HepG2 (cell line): ENCODE measurements around the gene USP28. TPM values are rescaled to one million over a fixed set of nuclear protein-coding genes. Genes with fewer than 3 reads are reported as not detected.
"Not testable (repeated sequence)": the region's sequence is repeated elsewhere in the genome, so short reads cannot be mapped to it uniquely, and the experiment has no call there.

Source experiments
- ATAC-seq: fragments of 200-7000 bp; cut with Tn5 transposase; 3 replicates; pipeline ENCODE4 v1.9.1; 2020; ENCODE audit warnings: mild to moderate bottlenecking, moderate library complexity
- BruUV-seq: library from RNA; stranded (reverse); fragments of 400-500 nt; replicated peaks from 2 replicates; lab custom pipeline; 2021; lab: Mats Ljungman, UMichigan
- CTCF ChIA-PET: fragments of 300-600 bp; formaldehyde crosslinking; extraction: SDS; loops from one replicate; lab custom pipeline; 2021; ENCODE audit warnings: low total read pairs, inconsistent platforms, low intra/inter-chr PET ratio; lab: Yijun Ruan, JAX
- POLR2A ChIA-PET: fragments of 350-600 bp; sonication (Branson Sonifier 250); formaldehyde crosslinking; loops from one replicate; lab custom pipeline; 2020; ENCODE audit warnings: antibody characterized with exemption, inconsistent platforms; lab: Yijun Ruan, JAX
- DNase-seq: peaks from one replicate; pipeline ENCODE4 v3.0.0-alpha.2; 2015; ENCODE audit warnings: low spot score
- FAIRE-seq: peaks from 3 replicates; lab custom pipeline; 2011; peaks lifted over from hg19 to GRCh38; lab: Jason Lieb, UNC
- H2AFZ ChIP-seq: one replicate; pipeline ENCODE4 v1.6.1; 2011; ENCODE audit warnings: low read length, inconsistent platforms
- H3K27ac ChIP-seq: fragments of 300-600 bp; 3 replicates; pipeline ENCODE4 v1.8.0; 2011; ENCODE audit warnings: mixed run types, mild to moderate bottlenecking, mixed read lengths, low read length, inconsistent platforms; ENCODE audit not compliant: insufficient read depth; ENCODE audit errors: extremely low read length
- H3K27me3 ChIP-seq, 2 experiments: fragments of 200-600 bp in 1 of 2; 2 replicates in 1 of 2; 3 replicates in 1 of 2; pipeline versions ENCODE4 v1.6.0 to v1.8.0; 2011; ENCODE audit warnings: low read length in 2 of 2, mild to moderate bottlenecking in 2 of 2, moderate library complexity in 2 of 2, inconsistent platforms in 1 of 2; ENCODE audit not compliant: insufficient read depth in 2 of 2, control insufficient read depth in 1 of 2
- H3K36me3 ChIP-seq, 2 experiments: fragments of 200-600 bp in 1 of 2; replicated peaks in 1 of 2; 2 replicates in 1 of 2; 3 replicates in 1 of 2; pipeline versions ENCODE4 v1.5.1 to v1.8.0; 2011; ENCODE audit warnings: low read length in 2 of 2, inconsistent platforms in 1 of 2; ENCODE audit not compliant: insufficient read depth in 2 of 2, control insufficient read depth in 1 of 2
- H3K4me1 ChIP-seq: 2 replicates; pipeline ENCODE4 v1.5.1; 2012; ENCODE audit warnings: low read length, inconsistent platforms; ENCODE audit not compliant: insufficient read depth
- H3K4me2 ChIP-seq: 2 replicates; pipeline ENCODE4 v1.6.0; 2011; ENCODE audit warnings: low read depth, low read length, inconsistent platforms
- H3K4me3 ChIP-seq, 3 experiments: fragments of 200-600 bp in 1 of 3; sonication (generic), shearing (Covaris generic) in 1 of 3; replicated peaks in 1 of 3; 2 replicates each; pipeline ENCODE4 v1.5.1; 2011 to 2016; ENCODE audit warnings: low read length in 3 of 3, inconsistent platforms in 2 of 3, low read depth in 2 of 3, mild to moderate bottlenecking in 2 of 3, control low read depth in 1 of 3, mixed read lengths in 1 of 3; ENCODE audit not compliant: insufficient read depth in 1 of 3
- H3K79me2 ChIP-seq: one replicate; pipeline ENCODE4 v1.6.1; 2011; ENCODE audit warnings: low read length, inconsistent platforms; ENCODE audit not compliant: insufficient read depth
- H3K9ac ChIP-seq: 2 replicates; pipeline ENCODE4 v1.6.0; 2011; ENCODE audit warnings: mild to moderate bottlenecking, low read depth, low read length, inconsistent platforms; ENCODE audit not compliant: insufficient read depth
- H3K9me3 ChIP-seq: 2 replicates; pipeline ENCODE4 v1.5.1; 2012; ENCODE audit warnings: mild to moderate bottlenecking, low read length
- H4K20me1 ChIP-seq: 2 replicates; pipeline ENCODE4 v1.6.0; 2011; ENCODE audit warnings: inconsistent platforms, mild to moderate bottlenecking, low read length, moderate library complexity; ENCODE audit not compliant: insufficient read depth
- ZNF75D ChIP-seq: sonication (generic); formaldehyde crosslinking; IDR thresholded peaks from 2 replicates; pipeline ENCODE4 v1.8.1; 2023; ENCODE audit warnings: missing genetic modification reagents, mild to moderate bottlenecking, borderline replicate concordance
- ZSCAN21 ChIP-seq: sonication (generic); formaldehyde crosslinking; IDR thresholded peaks from 2 replicates; pipeline ENCODE4 v1.8.0; 2022; ENCODE audit warnings: mild to moderate bottlenecking, missing genetic modification reagents, moderate library complexity, borderline replicate concordance
- WGBS: methylation state at CpG from one replicate; pipeline ENCODE4 v1.1.6; 2017; ENCODE audit warnings: low lambda C conversion rate; 5-methylcytosine and 5-hydroxymethylcytosine counted together
- in situ Hi-C: cut with HindIII; loops from 2 replicates; pipeline ENCODE4 v1.10.0; 2017; ENCODE audit warnings: low pct_unique_long_range_greater_than_20kb; ENCODE audit not compliant: extremely low pct_ligation_motif_present
- intact Hi-C: fragments of 100-400 bp; cut with micrococcal nuclease; formaldehyde crosslinking; loops from one replicate; pipeline ENCODE4 v1.10.0; 2022; ENCODE audit not compliant: unreplicated experiment
- polyA plus RNA-seq, 8 experiments: library from polyadenylated mRNA; depleted of rRNA in 3 of 8; stranded (reverse) in 7 of 8; unstranded in 1 of 8; fragments of >200 nt; fragmentation: Illumina TruSeq in 4 of 8; extraction: Trizol in 4 of 8; gene quantifications; 2 replicates each; pipeline versions ENCODE4 v1.2.1 to v1.2.3, GENCODE V29; 2011 to 2016; ENCODE audit warnings: low read depth in 4 of 8, missing spikeins in 1 of 8, mixed read lengths in 1 of 8; ENCODE audit not compliant: insufficient read depth in 1 of 8
- total RNA-seq, 5 experiments: library from RNA; depleted of rRNA; stranded (reverse); fragments of >200 nt; fragmentation: Illumina TruSeq; extraction: Trizol; gene quantifications; 2 replicates each; pipeline ENCODE4 v1.2.3, GENCODE V29; 2016; ENCODE audit warnings: low read depth in 1 of 5
- TF ChIP-seq, protein P1 (sequence below): sonication (generic); formaldehyde crosslinking; IDR thresholded peaks from 2 replicates; pipeline ENCODE4 v1.4.0; 2020; ENCODE audit warnings: missing genetic modification reagents
- TF ChIP-seq, protein P2 (sequence below): sonication (generic); formaldehyde crosslinking; IDR thresholded peaks from 2 replicates; pipeline ENCODE4 v1.4.0; 2020; ENCODE audit warnings: mild to moderate bottlenecking, missing genetic modification reagents
- TF ChIP-seq, protein P3 (sequence below): sonication (generic); formaldehyde crosslinking; IDR thresholded peaks from 2 replicates; pipeline ENCODE4 v1.4.0; 2020; ENCODE audit warnings: missing genetic modification reagents

The USP28 gene
- total and polyA plus RNA-seq, 2 of the 13 experiments (the other 11 are each of a cell fraction or from before 2014, with no cell fraction given) = 29.6 to 34.3 TPM

DNA sequence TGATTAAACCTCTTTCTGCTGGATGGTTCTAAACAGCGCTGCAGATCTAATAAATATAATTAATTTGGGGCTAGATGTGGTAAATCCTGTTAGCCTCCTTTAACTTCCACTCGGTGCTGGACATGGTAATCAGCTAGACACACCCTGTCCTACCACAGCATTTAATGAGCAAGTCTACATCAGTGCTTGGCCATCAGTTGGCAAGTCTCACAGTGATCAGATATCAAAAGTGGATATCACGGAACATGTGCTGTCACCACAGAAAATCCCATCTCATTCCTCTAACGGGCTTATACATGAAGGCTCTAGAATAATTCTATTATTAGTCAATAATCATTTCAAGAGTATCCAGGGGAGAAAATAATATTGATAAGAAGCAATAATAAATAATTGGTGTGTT, 5.6 kb upstream of the USP28 start (continued):
- TF ChIP-seq, protein P1, sequence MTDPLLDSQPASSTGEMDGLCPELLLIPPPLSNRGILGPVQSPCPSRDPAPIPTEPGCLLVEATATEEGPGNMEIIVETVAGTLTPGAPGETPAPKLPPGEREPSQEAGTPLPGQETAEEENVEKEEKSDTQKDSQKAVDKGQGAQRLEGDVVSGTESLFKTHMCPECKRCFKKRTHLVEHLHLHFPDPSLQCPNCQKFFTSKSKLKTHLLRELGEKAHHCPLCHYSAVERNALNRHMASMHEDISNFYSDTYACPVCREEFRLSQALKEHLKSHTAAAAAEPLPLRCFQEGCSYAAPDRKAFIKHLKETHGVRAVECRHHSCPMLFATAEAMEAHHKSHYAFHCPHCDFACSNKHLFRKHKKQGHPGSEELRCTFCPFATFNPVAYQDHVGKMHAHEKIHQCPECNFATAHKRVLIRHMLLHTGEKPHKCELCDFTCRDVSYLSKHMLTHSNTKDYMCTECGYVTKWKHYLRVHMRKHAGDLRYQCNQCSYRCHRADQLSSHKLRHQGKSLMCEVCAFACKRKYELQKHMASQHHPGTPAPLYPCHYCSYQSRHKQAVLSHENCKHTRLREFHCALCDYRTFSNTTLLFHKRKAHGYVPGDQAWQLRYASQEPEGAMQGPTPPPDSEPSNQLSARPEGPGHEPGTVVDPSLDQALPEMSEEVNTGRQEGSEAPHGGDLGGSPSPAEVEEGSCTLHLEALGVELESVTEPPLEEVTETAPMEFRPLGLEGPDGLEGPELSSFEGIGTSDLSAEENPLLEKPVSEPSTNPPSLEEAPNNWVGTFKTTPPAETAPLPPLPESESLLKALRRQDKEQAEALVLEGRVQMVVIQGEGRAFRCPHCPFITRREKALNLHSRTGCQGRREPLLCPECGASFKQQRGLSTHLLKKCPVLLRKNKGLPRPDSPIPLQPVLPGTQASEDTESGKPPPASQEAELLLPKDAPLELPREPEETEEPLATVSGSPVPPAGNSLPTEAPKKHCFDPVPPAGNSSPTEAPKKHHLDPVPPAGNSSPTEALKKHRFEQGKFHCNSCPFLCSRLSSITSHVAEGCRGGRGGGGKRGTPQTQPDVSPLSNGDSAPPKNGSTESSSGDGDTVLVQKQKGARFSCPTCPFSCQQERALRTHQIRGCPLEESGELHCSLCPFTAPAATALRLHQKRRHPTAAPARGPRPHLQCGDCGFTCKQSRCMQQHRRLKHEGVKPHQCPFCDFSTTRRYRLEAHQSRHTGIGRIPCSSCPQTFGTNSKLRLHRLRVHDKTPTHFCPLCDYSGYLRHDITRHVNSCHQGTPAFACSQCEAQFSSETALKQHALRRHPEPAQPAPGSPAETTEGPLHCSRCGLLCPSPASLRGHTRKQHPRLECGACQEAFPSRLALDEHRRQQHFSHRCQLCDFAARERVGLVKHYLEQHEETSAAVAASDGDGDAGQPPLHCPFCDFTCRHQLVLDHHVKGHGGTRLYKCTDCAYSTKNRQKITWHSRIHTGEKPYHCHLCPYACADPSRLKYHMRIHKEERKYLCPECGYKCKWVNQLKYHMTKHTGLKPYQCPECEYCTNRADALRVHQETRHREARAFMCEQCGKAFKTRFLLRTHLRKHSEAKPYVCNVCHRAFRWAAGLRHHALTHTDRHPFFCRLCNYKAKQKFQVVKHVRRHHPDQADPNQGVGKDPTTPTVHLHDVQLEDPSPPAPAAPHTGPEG (CRISPR knock-in tag) = no peak
- TF ChIP-seq ZSCAN21 (no peak), ZNF75D (CRISPR knock-in tag) (no peak)
- TF ChIP-seq, protein P2, sequence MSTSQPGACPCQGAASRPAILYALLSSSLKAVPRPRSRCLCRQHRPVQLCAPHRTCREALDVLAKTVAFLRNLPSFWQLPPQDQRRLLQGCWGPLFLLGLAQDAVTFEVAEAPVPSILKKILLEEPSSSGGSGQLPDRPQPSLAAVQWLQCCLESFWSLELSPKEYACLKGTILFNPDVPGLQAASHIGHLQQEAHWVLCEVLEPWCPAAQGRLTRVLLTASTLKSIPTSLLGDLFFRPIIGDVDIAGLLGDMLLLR (CRISPR knock-in tag) = no peak
- TF ChIP-seq, protein P3, sequence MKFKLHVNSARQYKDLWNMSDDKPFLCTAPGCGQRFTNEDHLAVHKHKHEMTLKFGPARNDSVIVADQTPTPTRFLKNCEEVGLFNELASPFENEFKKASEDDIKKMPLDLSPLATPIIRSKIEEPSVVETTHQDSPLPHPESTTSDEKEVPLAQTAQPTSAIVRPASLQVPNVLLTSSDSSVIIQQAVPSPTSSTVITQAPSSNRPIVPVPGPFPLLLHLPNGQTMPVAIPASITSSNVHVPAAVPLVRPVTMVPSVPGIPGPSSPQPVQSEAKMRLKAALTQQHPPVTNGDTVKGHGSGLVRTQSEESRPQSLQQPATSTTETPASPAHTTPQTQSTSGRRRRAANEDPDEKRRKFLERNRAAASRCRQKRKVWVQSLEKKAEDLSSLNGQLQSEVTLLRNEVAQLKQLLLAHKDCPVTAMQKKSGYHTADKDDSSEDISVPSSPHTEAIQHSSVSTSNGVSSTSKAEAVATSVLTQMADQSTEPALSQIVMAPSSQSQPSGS (CRISPR knock-in tag) = no peak
- TF ChIP-seq, all 625 proteins: peak for 0

DNA sequence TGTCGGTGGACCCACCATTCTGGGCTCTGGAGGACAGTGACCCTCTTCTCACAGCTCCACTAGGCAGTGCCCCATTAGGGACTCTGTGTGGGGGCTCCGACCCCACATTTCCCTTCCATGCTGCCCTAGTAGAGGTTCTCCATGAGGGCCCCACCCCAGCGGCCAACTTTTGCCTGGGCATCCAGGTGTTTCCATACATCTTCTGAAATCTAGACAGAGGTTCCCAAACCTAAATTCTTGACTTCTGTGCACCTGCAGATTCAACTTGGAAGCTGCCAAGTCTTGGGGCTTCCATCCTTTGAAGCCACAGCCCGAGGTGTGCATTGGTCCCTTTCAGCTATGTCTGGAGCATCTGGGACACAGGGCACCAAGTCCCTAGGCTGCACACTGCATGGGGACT, 4.1 kb upstream of the USP28 start:
- H3K27ac ChIP-seq, H3K27me3 ChIP-seq, H3K9me3 ChIP-seq, intact Hi-C loops, POLR2A ChIA-PET, FAIRE-seq, DNase-seq, H3K79me2 ChIP-seq, H3K4me2 ChIP-seq, H4K20me1 ChIP-seq, H2AFZ ChIP-seq, in situ Hi-C loops, CTCF ChIA-PET, H3K36me3 ChIP-seq, H3K9ac ChIP-seq, ATAC-seq, H3K4me3 ChIP-seq, BruUV-seq: not testable (repeated sequence)
- peaks cover 38% of the 10 kb centered on the region for H3K4me1 ChIP-seq
- 50% methylated on average over 2 of the region's 4 CpGs for WGBS
